Breast epithelium (tissue), 4 donors: ENCODE data around the gene GLIS1. TPM values are rescaled to one million over a fixed set of nuclear protein-coding genes. Genes with fewer than 3 reads are reported as not detected.

Experiments
- DNase-seq, 2 donors: peaks; one replicate each; pipeline ENCODE4 v3.0.0-alpha.2; 2019; ENCODE audit warnings: low spot score in 2 of 2
- H3K27ac ChIP-seq, 2 donors: fragments of 200-600 bp; sonication (generic) in 1 of 2; one replicate each; pipeline ENCODE4 v1.5.1; 2016 to 2019; ENCODE audit warnings: mild to moderate bottlenecking in 1 of 2
- H3K27me3 ChIP-seq, 2 donors: fragments of 200-600 bp; sonication (generic) in 1 of 2; one replicate each; pipeline versions ENCODE4 v1.5.1 to v1.6.0; 2017 to 2019; ENCODE audit warnings: control low read depth in 1 of 2, mild to moderate bottlenecking in 1 of 2
- H3K36me3 ChIP-seq: fragments of 200-600 bp; one replicate; pipeline ENCODE4 v1.5.1; 2019
- H3K4me1 ChIP-seq, 2 donors: fragments of 200-600 bp; sonication (generic); one replicate each; pipeline ENCODE4 v1.5.1; 2016 to 2019; ENCODE audit warnings: control low read depth in 1 of 2
- H3K4me3 ChIP-seq, 3 donors: fragments of 200-600 bp; sonication (generic); 1 replicate in 2 of 3; 2 replicates in 1 of 3; pipeline ENCODE4 v1.5.1; 2016 to 2019; ENCODE audit warnings: mild to moderate bottlenecking in 3 of 3, moderate library complexity in 2 of 3
- H3K9me3 ChIP-seq, 2 donors: fragments of 200-600 bp; sonication (generic) in 1 of 2; one replicate each; pipeline ENCODE4 v1.5.1; 2016 to 2019; ENCODE audit warnings: control low read depth in 1 of 2
- POLR2A ChIP-seq: fragments of 450-650 bp; IDR thresholded peaks from one replicate; pipeline ENCODE4 v1.6.1; 2016; ENCODE audit warnings: antibody characterized with exemption, mild to moderate bottlenecking, moderate library complexity
- POLR2AphosphoS5 ChIP-seq, 3 donors: sonication (generic); formaldehyde crosslinking; IDR thresholded peaks; one replicate each; pipeline ENCODE4 v1.6.1; 2017; ENCODE audit warnings: antibody characterized with exemption in 3 of 3
- intact Hi-C: fragments of 100-400 bp; cut with DNase I; formaldehyde crosslinking; loops from one replicate; pipeline ENCODE4 v1.15.1; 2023; ENCODE audit warnings: low total_unique reads
- total RNA-seq, 3 donors: library from RNA; depleted of rRNA; stranded (reverse); fragments of >200 nt; gene quantifications; one replicate each; pipeline ENCODE4 v1.1.0, GENCODE V29; 2016
- TF ChIP-seq, protein P1 (sequence below), 3 donors: fragments of 450-650 bp; IDR thresholded peaks; one replicate each; pipeline ENCODE4 v1.5.1; 2016 to 2017; ENCODE audit warnings: antibody characterized with exemption in 3 of 3, mild to moderate bottlenecking in 3 of 3, moderate library complexity in 3 of 3

The GLIS1 gene
- total RNA-seq, 3 donors from 2014 or later, result 0.16 to 2.0 (median 0.59) TPM

DNA sequence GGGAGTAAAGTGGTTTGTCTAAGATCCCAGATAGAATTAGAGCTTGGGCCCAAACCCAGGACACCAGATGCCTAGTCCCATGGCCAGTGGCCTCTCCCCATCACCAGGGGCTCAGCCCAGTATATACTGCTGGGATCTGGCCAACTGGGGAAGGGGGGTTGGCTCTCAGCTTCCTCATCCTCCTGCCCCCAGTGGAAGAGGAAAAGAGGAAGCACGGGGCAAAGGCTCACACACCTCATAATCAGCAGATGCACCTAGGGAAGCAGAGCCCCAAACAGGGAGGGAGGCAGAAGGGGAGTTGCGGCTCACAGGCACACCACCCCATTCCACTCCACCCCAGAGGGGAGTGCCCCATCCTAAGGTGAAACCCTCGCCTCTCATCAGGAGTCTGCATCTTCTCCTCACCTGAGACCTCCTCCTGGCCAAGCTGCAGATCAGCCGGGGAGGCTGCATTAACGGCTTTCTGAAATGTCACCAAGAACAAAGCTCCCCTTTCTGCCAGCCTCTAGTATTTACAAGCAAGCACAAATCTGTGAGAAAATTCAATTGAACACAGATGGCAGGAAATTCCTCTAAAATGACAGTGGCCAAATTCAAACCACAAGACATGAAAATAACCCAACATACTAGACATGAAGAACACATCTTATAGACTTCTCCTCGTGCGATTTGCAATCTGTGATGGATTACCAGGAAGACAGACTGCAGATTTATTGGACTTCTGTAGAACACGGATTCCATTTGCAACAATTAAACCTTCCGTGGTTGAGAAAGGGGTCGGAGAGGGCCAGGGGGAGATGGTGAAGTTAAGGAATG, 82.8 kb downstream of the GLIS1 start:
- no peak for DNase-seq

DNA sequence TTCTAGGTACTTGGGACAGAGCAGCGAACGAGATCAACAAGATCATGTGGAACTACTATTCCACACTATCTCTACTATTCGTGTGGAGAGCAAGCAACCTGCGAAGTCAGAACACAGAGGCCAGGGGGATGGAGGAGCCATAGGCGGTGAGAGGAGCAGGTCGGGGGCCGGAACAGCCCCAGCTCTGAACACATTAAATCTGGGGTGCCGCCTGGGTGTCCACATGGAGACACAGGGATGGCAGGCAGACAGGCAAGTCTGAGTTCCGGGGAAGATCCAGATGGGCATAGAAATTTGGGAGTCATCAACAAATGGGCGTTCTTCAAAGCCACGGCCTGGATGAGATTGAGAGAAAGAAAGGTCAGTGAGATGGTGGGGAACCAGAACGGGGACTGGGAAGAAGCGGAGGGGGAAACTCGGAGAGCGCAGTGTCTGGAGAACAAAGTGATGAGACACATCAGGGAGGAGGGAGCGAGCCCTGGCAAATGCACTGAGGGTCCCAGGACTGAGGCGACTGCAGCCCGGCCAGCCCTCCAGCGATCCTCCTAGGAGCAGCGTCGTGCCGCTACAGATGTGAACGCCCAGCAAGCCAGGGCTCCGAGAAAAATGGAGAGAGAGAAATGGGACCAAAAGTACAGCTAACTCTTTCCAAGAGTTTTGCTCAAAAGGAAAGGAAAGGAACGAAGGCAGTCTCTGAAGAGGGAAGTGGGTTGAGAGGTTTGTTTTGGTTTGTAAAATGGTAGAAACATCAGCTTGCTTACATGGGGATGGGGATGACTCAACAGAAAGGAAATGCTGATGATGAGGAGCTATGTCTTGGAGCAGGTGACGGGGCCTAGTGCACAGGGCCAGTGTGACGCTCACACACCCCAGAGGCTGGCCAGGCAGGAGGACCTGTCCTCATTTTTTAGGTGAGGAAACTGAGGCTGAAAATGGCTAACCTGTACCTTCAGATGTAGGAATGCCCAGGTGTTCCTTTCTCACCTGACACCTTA, 84.5 kb downstream of the GLIS1 start:
- no peak for TF ChIP-seq POLR2AphosphoS5 (IDR thresholded peaks at IDR 0.05)
- no peak for TF ChIP-seq POLR2A
- TF ChIP-seq, protein P1, sequence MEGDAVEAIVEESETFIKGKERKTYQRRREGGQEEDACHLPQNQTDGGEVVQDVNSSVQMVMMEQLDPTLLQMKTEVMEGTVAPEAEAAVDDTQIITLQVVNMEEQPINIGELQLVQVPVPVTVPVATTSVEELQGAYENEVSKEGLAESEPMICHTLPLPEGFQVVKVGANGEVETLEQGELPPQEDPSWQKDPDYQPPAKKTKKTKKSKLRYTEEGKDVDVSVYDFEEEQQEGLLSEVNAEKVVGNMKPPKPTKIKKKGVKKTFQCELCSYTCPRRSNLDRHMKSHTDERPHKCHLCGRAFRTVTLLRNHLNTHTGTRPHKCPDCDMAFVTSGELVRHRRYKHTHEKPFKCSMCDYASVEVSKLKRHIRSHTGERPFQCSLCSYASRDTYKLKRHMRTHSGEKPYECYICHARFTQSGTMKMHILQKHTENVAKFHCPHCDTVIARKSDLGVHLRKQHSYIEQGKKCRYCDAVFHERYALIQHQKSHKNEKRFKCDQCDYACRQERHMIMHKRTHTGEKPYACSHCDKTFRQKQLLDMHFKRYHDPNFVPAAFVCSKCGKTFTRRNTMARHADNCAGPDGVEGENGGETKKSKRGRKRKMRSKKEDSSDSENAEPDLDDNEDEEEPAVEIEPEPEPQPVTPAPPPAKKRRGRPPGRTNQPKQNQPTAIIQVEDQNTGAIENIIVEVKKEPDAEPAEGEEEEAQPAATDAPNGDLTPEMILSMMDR (IDR thresholded peaks at IDR 0.05), result no peak
- peak in 1 of 2 donors; percentile 15 for DNase-seq
- no peaks in the 10 kb centered on the region for H3K27me3 ChIP-seq
- H3K9me3 ChIP-seq, result no peaks in the 10 kb centered on the region
- H3K4me3 ChIP-seq, result no peak overlapping the region
- H3K27ac ChIP-seq, result no peak overlapping the region
- no peaks in the 10 kb centered on the region for H3K36me3 ChIP-seq
- intact Hi-C loops, result no loop called here
- H3K4me1 ChIP-seq, result no peaks in the 10 kb centered on the region

More for the DNA sequence above, 82.8 kb downstream of the GLIS1 start:
- H3K4me1 ChIP-seq, result no peaks in the 10 kb centered on the region
- H3K9me3 ChIP-seq, result no peaks in the 10 kb centered on the region
- TF ChIP-seq, protein P1 (IDR thresholded peaks at IDR 0.05), result no peak
- TF ChIP-seq POLR2A (no peak), POLR2AphosphoS5 (IDR thresholded peaks at IDR 0.05) (no peak)
- no peak overlapping the region for H3K27ac ChIP-seq
- intact Hi-C loops, result no loop called here
- H3K36me3 ChIP-seq, result no peaks in the 10 kb centered on the region
- H3K27me3 ChIP-seq, result no peaks in the 10 kb centered on the region
- H3K4me3 ChIP-seq, result no peak overlapping the region

DNA sequence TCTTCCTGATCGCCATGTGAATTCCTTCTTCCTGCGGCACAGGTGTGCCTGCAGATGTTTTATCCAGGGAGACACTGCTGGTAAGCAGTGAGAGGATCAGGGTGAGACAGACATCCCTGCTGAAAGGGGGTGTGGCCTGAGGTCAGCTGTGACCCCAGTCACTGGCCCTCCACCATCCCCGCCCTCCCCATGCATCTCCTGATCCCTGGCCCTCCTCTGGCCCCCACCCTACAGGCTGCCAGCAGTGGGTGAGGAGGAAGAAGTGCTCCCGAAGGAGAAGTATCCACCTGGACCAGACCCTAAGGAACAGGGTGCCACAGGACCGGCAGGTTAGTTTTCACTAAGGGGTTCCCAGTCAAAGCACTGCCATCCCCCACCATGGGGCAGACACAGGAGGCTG, 85.3 kb downstream of the GLIS1 start:
- no peaks in the 10 kb centered on the region for H3K27me3 ChIP-seq
- DNase-seq, result peak in 1 of 2 donors; percentile 19

DNA sequence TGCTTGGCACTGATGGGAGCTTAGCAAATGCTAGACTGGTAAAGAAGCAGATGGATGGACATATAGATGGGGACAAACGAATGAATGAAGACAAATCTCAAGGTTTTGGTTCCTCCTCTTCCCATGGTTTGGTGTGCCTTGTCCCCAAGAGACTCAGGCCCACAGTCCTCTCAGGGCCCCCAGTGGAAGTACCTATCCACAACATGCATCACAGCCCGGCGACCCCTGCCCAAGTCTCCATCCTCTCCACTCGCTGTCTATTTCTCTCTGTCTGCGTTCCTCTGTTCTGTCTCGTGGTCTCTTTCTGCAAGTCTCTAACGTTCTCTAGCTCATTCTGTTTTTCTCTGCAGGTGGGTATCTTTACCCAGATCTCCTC, 85.8 kb downstream of the GLIS1 start:
- Histone ChIP-seq H3K27ac (no peak overlapping the region), H3K9me3 (no peaks in the 10 kb centered on the region), H3K36me3 (no peaks in the 10 kb centered on the region), H3K27me3 (no peaks in the 10 kb centered on the region), H3K4me3 (no peak overlapping the region), H3K4me1 (no peaks in the 10 kb centered on the region)
- no peak for DNase-seq
- TF ChIP-seq, protein P1 (IDR thresholded peaks at IDR 0.05), result no peak
- TF ChIP-seq POLR2A, result no peak
- no peak for TF ChIP-seq POLR2AphosphoS5 (IDR thresholded peaks at IDR 0.05)
- intact Hi-C loops, result no loop called here

More for the DNA sequence above, 85.3 kb downstream of the GLIS1 start:
- no peaks in the 10 kb centered on the region for H3K9me3 ChIP-seq
- no peak overlapping the region for H3K4me3 ChIP-seq
- no peaks in the 10 kb centered on the region for H3K36me3 ChIP-seq
- no peak overlapping the region for H3K27ac ChIP-seq
- TF ChIP-seq, protein P1 (IDR thresholded peaks at IDR 0.05), result no peak
- no peaks in the 10 kb centered on the region for H3K4me1 ChIP-seq
- intact Hi-C loops, result no loop called here
